ENCODE measurements around the gene KL.

The KL gene

GRCh38 chr13:33070713-33071112 lies 54.5 kb downstream of the KL start:
- Mint-ChIP-seq H3K9me3 (no peaks in the 10 kb centered on the region), H3K27me3 (peaks cover 3% of the 10 kb centered on the region), H3K36me3 (no peaks in the 10 kb centered on the region), H3K27ac (no peak overlapping the region), H3K4me3 (no peak overlapping the region), H3K4me1 (no peaks in the 10 kb centered on the region)
- no peak for DNase-seq
- CTCF ChIA-PET = no interaction called here

- no peaks in the 10 kb centered on the region for H3K9me3 Mint-ChIP-seq
- DNase-seq = no peak
- H3K36me3 Mint-ChIP-seq = no peaks in the 10 kb centered on the region
- no peaks in the 10 kb centered on the region for H3K27me3 Mint-ChIP-seq
- no peak overlapping the region for H3K27ac Mint-ChIP-seq
- CTCF ChIA-PET = no interaction called here
- no peak overlapping the region for H3K4me3 Mint-ChIP-seq
- no peaks in the 10 kb centered on the region for H3K4me1 Mint-ChIP-seq
Observed at GRCh38 chr13:33072282-33072681, 56.1 kb downstream of the KL start.

GRCh38 chr13:33072759-33073158 lies 56.5 kb downstream of the KL start:
- no peak for DNase-seq
- H3K9me3 Mint-ChIP-seq = no peaks in the 10 kb centered on the region
- no peaks in the 10 kb centered on the region for H3K36me3 Mint-ChIP-seq
- CTCF ChIA-PET = no interaction called here
- no peak overlapping the region for H3K27ac Mint-ChIP-seq
- no peak overlapping the region for H3K4me3 Mint-ChIP-seq
- no peaks in the 10 kb centered on the region for H3K27me3 Mint-ChIP-seq
- H3K4me1 Mint-ChIP-seq = no peaks in the 10 kb centered on the region

GRCh38 chr13:33073338-33073737 lies 57.1 kb downstream of the KL start:
- Mint-ChIP-seq H3K9me3 (no peaks in the 10 kb centered on the region), H3K4me1 (no peaks in the 10 kb centered on the region)

GRCh38 chr13:33076001-33076992 lies 60.1 kb downstream of the KL start:
- CTCF ChIA-PET = interaction anchor here (0.6 kb wide), 1 partner anchor 768 kb away, joined by 3 read pairs; no protein-coding TSS in a partner anchor
- H3K9me3 Mint-ChIP-seq = no peaks in the 10 kb centered on the region
- no peak for DNase-seq
- no peaks in the 10 kb centered on the region for H3K36me3 Mint-ChIP-seq
- H3K27ac Mint-ChIP-seq = no peak overlapping the region
- H3K4me1 Mint-ChIP-seq = no peaks in the 10 kb centered on the region
- H3K27me3 Mint-ChIP-seq = peaks cover 16% of the 10 kb centered on the region
- no peak overlapping the region for H3K4me3 Mint-ChIP-seq

More at GRCh38 chr13:33073338-33073737, 57.1 kb downstream of the KL start:
- CTCF ChIA-PET = no interaction called here
- no peaks in the 10 kb centered on the region for H3K36me3 Mint-ChIP-seq
- DNase-seq = no peak
- H3K27me3 Mint-ChIP-seq = peaks cover 2% of the 10 kb centered on the region
- H3K4me3 Mint-ChIP-seq = no peak overlapping the region
- H3K27ac Mint-ChIP-seq = no peak overlapping the region

- CTCF ChIA-PET = no interaction called here
- H3K4me3 Mint-ChIP-seq = no peak overlapping the region
Observed at GRCh38 chr13:33078263-33078662, 62.0 kb downstream of the KL start.

GRCh38 chr13:33079960-33080359 lies 63.7 kb downstream of the KL start:
- Mint-ChIP-seq H3K36me3 (no peaks in the 10 kb centered on the region), H3K27ac (no peak overlapping the region), H3K27me3 (peaks cover 24% of the 10 kb centered on the region), H3K9me3 (no peaks in the 10 kb centered on the region), H3K4me1 (no peaks in the 10 kb centered on the region), H3K4me3 (no peak overlapping the region)
- CTCF ChIA-PET = interaction anchor here (0.7 kb wide), 1 partner anchor 68 kb away, joined by 3 read pairs; no protein-coding TSS in a partner anchor
- no peak for DNase-seq

More at GRCh38 chr13:33078263-33078662, 62.0 kb downstream of the KL start:
- no peaks in the 10 kb centered on the region for H3K36me3 Mint-ChIP-seq
- no peaks in the 10 kb centered on the region for H3K9me3 Mint-ChIP-seq
- peaks cover 21% of the 10 kb centered on the region for H3K27me3 Mint-ChIP-seq
- H3K4me1 Mint-ChIP-seq = no peaks in the 10 kb centered on the region
- no peak for DNase-seq
- no peak overlapping the region for H3K27ac Mint-ChIP-seq

GRCh38 chr13:33080972-33081590 lies 64.9 kb downstream of the KL start:
- H3K27me3 Mint-ChIP-seq = peaks cover 26% of the 10 kb centered on the region
- no peaks in the 10 kb centered on the region for H3K9me3 Mint-ChIP-seq
- H3K27ac Mint-ChIP-seq = no peak overlapping the region
- H3K4me3 Mint-ChIP-seq = no peak overlapping the region
- no peaks in the 10 kb centered on the region for H3K36me3 Mint-ChIP-seq
- no peaks in the 10 kb centered on the region for H3K4me1 Mint-ChIP-seq
- DNase-seq = no peak
- CTCF ChIA-PET = no interaction called here

GRCh38 chr13:33081666-33082065 lies 65.4 kb downstream of the KL start:
- CTCF ChIA-PET = no interaction called here
- no peaks in the 10 kb centered on the region for H3K36me3 Mint-ChIP-seq
- no peaks in the 10 kb centered on the region for H3K4me1 Mint-ChIP-seq
- no peak overlapping the region for H3K27ac Mint-ChIP-seq
- H3K4me3 Mint-ChIP-seq = no peak overlapping the region
- H3K9me3 Mint-ChIP-seq = no peaks in the 10 kb centered on the region
- DNase-seq = no peak
- peaks cover 26% of the 10 kb centered on the region for H3K27me3 Mint-ChIP-seq

- Mint-ChIP-seq H3K36me3 (no peaks in the 10 kb centered on the region), H3K4me1 (no peaks in the 10 kb centered on the region), H3K27ac (no peak overlapping the region), H3K4me3 (no peak overlapping the region), H3K27me3 (peaks cover 26% of the 10 kb centered on the region), H3K9me3 (no peaks in the 10 kb centered on the region)
- DNase-seq = no peak
- CTCF ChIA-PET = interaction anchor here (0.6 kb wide), 1 partner anchor 8 kb away, joined by 3 read pairs; no protein-coding TSS in a partner anchor
Observed at GRCh38 chr13:33083054-33083453, 66.8 kb downstream of the KL start.

GRCh38 chr13:33087091-33087490 lies 70.9 kb downstream of the KL start:
- Mint-ChIP-seq H3K36me3 (no peaks in the 10 kb centered on the region), H3K27ac (no peak overlapping the region), H3K27me3 (peaks cover 10% of the 10 kb centered on the region), H3K9me3 (no peaks in the 10 kb centered on the region), H3K4me1 (no peaks in the 10 kb centered on the region), H3K4me3 (no peak overlapping the region)
- DNase-seq = no peak
- CTCF ChIA-PET = no interaction called here

- no peak overlapping the region for H3K27ac Mint-ChIP-seq
- no peaks in the 10 kb centered on the region for H3K4me1 Mint-ChIP-seq
- no peak for DNase-seq
- no peaks in the 10 kb centered on the region for H3K9me3 Mint-ChIP-seq
- no peak overlapping the region for H3K4me3 Mint-ChIP-seq
- H3K27me3 Mint-ChIP-seq = peaks cover 7% of the 10 kb centered on the region
- CTCF ChIA-PET = no interaction called here
- no peaks in the 10 kb centered on the region for H3K36me3 Mint-ChIP-seq
Observed at GRCh38 chr13:33087790-33088189, 71.6 kb downstream of the KL start.

GRCh38 chr13:33089311-33089710 lies 73.1 kb downstream of the KL start:
- no peaks in the 10 kb centered on the region for H3K4me1 Mint-ChIP-seq
- CTCF ChIA-PET = no interaction called here
- H3K27ac Mint-ChIP-seq = no peak overlapping the region
- no peak for DNase-seq
- H3K4me3 Mint-ChIP-seq = no peak overlapping the region
- H3K9me3 Mint-ChIP-seq = no peaks in the 10 kb centered on the region
- H3K36me3 Mint-ChIP-seq = no peaks in the 10 kb centered on the region
- H3K27me3 Mint-ChIP-seq = peaks cover 5% of the 10 kb centered on the region

- H3K9me3 Mint-ChIP-seq = no peaks in the 10 kb centered on the region
- H3K36me3 Mint-ChIP-seq = no peaks in the 10 kb centered on the region
- H3K27ac Mint-ChIP-seq = no peak overlapping the region
- H3K27me3 Mint-ChIP-seq = no peaks in the 10 kb centered on the region
- H3K4me3 Mint-ChIP-seq = no peak overlapping the region
- CTCF ChIA-PET = no interaction called here
- no peak for DNase-seq
- no peaks in the 10 kb centered on the region for H3K4me1 Mint-ChIP-seq
Observed at GRCh38 chr13:33090755-33091414, 74.7 kb downstream of the KL start.
